ENCODE results near the gene PDX1.

DNA sequence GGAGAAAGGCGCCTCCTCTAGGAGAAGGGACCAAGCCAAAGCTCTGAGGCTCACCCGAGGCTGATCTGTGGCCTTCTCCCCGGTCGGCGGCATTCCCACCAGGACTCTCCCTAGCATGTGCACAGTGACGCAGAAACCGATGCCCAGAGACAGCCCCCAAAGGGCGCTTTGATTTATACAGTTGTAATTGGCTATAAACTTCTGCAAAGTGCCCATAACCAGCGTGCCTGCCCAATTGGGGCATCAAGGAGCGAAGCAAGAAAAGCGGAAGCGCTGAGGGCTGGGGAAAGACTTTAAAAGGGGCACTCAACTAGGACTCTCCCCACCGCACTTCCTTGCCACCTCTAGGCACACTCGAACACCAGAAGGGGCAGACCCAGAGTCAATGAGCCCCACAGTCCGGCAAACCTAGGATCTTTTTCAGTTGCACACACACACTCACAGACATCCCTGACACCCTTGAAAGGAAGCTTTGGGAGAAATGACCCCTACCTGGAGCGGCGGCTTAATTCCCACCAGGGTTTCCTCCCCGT lies 47.5 kb downstream of the PDX1 start:
- TF ChIP-seq POLR2A (IDR thresholded peaks at IDR 0.05; ENCODE audit: low read length) (no peak), GATA1 (IDR thresholded peaks at IDR 0.05; ENCODE audit: low read depth, low read length) (no peak)

Measured in erythroblast (primary cell).